ENCODE data around the gene CDC14B.

CDC14B gene

DNA sequence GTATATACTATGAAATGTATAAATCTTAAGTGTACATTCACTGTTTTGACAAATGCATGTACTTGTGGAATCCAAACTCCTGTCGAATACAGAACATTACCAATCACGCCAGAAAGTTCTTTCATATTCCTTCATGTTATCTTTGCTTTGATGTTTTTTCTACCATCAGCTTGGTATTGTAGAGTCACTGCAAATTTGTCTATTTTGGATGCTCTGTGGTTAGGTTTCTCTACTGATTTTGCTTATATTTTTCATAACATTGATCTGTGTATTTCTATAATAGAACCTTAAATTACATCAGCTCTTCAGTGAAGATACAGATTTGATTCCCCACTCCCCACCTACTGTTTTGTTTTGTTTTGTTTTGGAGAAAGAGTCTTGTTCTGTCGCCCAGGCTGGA, 138.9 kb downstream of the CDC14B start:
- DNase-seq, result no peak

GRCh38 chr9:96478829-96479371, 140.7 kb downstream of the CDC14B start:
- no peak for DNase-seq

DNA sequence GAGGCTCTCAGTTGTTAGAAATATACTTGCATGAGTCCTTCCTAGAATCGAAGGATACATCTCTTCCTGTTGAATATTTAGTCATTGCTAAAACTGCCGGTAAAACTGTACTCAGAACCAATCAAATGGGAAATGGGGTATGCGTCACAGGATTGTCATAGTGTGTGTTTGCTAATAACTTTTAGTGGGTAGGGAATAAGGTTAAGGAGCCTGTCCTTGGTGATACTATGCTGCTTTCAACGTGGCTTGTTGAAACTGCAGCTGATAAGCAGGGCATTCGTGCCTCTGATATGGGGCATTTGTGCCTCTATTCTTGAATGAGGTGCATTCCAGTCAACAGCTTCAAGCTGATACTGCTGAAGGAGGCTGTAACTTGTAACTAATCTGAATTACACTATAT, 143.1 kb downstream of the CDC14B start:
- DNase-seq, result no peak

DNA sequence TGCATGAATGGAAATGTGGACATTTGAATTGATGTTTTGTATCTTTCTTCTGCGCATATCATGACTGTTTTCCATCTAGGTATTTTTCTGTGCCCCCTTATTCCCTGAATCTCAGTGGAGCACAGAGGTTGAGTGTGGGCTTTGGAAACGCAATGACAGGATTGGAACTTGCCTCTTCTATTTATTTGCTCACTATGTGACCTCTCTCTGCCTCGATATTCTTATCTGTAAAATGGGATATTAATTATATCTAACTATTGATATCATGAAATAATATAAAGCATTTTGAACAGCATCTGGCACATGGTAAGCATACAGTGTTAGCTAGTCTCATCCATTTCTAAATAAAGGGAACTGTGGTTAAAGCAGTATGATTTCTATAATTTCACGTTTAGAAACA, 143.6 kb downstream of the CDC14B start:
- DNase-seq, result no peak

DNA sequence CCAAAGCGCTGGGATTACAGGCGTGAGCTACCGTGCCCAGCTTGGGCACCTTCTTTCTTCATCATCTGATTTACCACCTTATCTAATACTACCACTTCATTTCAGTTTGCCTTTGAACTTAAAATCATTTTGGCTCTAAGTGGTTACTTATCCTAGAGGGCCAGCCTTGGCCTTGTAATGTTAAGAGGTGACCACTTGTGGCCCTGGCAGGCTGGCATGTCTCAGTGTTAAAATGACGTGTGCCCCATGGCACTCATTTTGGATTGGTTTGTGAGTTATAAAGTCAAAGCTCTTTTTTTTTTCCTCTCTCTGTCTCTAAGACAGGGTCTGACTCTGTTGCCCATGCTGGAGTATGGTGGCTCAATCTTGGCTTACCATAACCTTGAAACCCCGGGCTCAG, 151.9 kb downstream of the CDC14B start:
- DNase-seq, result no peak

DNA sequence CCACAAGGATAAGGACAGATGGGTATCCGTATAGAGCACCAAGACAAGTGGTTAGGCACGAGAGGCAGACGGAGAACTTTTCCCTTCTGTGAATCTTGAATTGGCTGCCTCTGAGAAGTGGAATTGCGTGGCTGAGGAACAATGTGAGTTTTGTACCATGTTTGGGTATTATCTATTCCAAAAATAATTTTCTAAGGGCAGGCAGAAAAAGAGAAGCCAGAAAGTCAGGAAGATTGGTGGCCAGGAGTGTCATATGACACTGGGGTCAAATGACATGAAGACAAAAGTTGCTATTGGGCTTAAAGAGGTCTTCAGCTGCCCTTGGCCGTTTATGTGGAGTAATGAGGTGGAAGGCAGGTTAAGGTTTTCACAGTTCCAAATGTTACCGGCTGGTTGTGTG, 155.2 kb downstream of the CDC14B start:
- DNase-seq, result no peak

- DNase-seq, result no peak
These were observed 157.1 kb downstream of the CDC14B start for GRCh38 chr9:96462541-96462940.

GRCh38 chr9:96461336-96461735, 158.3 kb downstream of the CDC14B start:
- no peak for DNase-seq

- no peak for DNase-seq
These were observed 158.8 kb downstream of the CDC14B start for GRCh38 chr9:96460882-96461281.

DNA sequence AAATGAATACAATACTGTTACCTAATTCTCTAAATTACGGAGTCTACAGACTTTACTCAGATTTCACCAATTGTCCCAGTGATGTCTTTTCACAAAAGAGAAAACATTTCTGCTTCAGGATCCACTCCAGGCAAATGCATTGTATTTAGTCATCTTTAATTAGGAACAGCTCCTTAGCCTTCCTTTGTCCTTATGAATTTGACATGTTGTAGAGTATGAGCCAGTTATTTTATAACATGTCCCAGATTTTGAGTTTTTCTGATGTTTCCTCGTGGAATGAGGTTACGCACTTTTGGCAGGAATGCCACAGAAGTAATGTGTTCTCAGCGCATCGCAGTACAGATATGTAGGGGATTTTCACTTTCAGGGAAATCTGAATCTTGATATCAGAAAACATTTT, 159.2 kb downstream of the CDC14B start:
- DNase-seq, result no peak

- no peak for DNase-seq
These were observed 160.2 kb downstream of the CDC14B start for GRCh38 chr9:96459268-96460007.

DNA sequence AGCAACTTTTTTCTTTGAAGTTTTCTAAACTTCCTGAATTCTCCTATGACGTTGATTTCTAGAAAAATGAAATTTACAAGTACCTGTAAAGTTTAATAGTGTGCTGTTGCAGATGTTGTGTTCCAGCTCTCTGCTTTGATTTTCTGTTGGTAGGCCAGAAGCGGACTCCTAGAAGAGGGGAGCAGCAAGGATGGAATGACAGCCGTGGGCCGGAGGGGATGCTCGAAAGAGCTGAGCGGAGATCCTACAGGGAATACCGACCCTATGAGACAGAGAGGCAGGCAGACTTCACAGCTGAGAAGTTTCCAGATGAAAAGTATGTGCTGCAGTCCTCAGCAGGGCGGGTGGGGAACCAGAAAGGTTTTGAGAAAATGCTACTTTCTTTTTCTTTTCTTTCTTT, 161.4 kb downstream of the CDC14B start:
- no peak for DNase-seq

GRCh38 chr9:96457266-96457665, 162.4 kb downstream of the CDC14B start:
- no peak for DNase-seq

DNA sequence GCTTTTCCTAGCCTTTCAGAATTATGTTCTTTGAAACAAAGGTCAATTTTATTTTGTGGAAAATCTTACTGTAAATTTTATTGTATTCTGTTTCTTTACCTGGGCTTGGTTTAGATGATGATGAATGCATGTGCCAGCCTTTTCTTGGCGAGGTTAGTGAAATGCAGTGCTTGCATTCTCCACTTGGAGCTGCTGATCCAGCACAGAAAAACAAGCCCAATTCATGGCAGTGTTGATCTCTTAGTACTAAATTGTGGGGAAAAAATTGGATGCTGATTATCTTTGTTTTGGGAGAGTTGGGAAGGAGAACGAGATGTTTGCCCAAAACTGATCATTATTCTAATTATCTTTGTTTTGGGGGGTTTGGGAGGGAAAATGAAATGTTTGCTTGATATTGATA, 166.0 kb downstream of the CDC14B start:
- DNase-seq, result no peak

DNA sequence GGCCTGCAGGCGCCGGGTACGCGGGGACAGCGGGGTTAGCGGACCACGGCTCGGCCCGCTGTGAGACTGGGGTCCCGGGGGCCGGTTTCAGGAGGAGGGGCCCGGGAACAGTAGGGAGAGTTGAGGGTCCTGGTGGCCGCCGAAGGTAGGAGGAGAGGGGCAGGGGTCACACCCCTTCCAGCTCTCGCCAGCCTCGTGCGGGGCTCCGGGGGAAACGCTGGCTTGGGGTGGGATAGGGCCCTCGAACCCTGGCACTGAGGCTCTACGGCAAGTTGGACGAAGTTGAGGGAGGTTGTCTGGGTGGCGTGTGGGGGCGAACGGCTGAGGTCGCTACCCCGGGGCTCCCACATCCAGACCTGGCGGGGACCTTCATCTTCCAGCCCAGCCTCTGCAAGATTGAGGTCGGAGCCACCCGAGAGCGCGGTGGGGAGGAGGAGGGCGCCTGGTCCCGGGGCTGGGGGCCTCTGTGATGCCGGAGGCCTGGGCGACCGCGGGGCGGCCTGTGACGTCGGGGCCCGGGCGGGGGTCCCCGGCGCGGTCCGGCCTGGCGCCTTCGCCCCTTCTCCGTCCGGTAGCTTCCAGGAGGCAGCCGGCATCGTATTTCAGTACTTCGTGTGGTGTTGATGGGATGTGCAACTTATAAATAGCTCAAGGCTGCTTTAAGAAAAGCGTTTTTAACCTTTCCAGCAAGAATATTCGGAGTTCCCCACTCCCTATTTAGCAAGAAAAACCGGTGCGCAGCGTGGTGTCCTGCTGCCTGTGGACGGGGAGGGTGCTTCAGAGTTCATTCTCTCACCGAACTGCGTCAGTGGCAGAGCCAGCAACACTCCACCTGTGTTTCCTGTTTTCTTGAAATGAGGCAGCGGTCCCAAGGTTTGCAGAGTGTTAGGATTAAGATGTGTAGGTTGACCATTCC, 168.8 kb downstream of the CDC14B start:
- DNase-seq, result peak; percentile 4

Measured in effector CD8-positive, alpha-beta T cell (primary cell).